OCI-LY3 (cell line): ENCODE data around the gene CSTPP1.

ENCODE experiments used
- EZH2phosphoT487 ChIP-seq: fragments of 200-600 bp; shearing (Covaris generic); IDR thresholded peaks from 2 replicates; pipeline ENCODE4 v1.6.1; 2018; ENCODE audit warnings: antibody characterized with exemption, mixed run types, low read depth
- TF ChIP-seq, protein P1 (sequence below): fragments of 200-600, 300-600 bp; sonication (generic); IDR thresholded peaks from 2 replicates; pipeline ENCODE4 v1.5.1; 2014; ENCODE audit warnings: antibody characterized with exemption, low read length, low read depth

DNA sequence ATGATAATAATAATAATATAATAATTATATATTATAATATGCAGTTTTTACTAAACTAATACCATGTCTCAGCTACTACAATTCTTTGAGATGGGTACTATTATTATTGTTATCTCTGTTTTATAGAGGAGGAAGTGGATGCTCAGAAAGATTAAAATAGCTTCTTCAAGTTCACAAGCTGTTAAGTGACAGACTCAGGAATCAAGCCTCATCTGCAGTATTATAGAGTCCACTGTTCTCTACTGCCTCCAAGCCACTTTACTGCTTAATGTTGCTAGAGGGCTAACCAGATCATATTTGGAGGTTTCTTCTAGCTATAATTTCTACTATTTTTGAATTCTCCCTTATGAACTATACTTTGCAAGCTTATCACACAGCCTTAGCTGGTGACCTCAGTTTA, 62.7 kb downstream of the CSTPP1 start:
- TF ChIP-seq, protein P1, sequence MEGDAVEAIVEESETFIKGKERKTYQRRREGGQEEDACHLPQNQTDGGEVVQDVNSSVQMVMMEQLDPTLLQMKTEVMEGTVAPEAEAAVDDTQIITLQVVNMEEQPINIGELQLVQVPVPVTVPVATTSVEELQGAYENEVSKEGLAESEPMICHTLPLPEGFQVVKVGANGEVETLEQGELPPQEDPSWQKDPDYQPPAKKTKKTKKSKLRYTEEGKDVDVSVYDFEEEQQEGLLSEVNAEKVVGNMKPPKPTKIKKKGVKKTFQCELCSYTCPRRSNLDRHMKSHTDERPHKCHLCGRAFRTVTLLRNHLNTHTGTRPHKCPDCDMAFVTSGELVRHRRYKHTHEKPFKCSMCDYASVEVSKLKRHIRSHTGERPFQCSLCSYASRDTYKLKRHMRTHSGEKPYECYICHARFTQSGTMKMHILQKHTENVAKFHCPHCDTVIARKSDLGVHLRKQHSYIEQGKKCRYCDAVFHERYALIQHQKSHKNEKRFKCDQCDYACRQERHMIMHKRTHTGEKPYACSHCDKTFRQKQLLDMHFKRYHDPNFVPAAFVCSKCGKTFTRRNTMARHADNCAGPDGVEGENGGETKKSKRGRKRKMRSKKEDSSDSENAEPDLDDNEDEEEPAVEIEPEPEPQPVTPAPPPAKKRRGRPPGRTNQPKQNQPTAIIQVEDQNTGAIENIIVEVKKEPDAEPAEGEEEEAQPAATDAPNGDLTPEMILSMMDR, result no peak
- TF ChIP-seq EZH2phosphoT487, result no peak
